ENCODE results near the gene ZNF219. TPM values are rescaled to one million over a fixed set of nuclear protein-coding genes. Genes with fewer than 3 reads are reported as not detected.

ZNF219 gene
- polyA plus RNA-seq, 3 donors, result 0.49 to 7.2 (median 0.68) TPM

- no CpG with 5 or more reads among the region's 4 CpGs for WGBS (ENCODE audit: insufficient coverage)
- peak overlapping the region; percentile 66 to 95 (median 83) for H3K4me3 ChIP-seq (replicated peaks in 1 of 3; ENCODE audit: low read depth in 2 of 3, low read length in 3 of 3)
Measured at GRCh38 chr14:21072031-21072473, 26.4 kb downstream of the ZNF219 start.

More at GRCh38 chr14:21072031-21072473, 26.4 kb downstream of the ZNF219 start:
- H3K36me3 Mint-ChIP-seq, result peaks cover 36 to 40% of the 10 kb centered on the region in 2 donors
- H3K4me2 ChIP-seq (replicated peaks; ENCODE audit: extremely low read depth, low read length, poor library complexity, severe bottlenecking), result peak overlapping the region; percentile 82
- H3K9me3 ChIP-seq (replicated peaks in 1 of 2; ENCODE audit: control insufficient read depth in 1 of 2, insufficient read depth in 1 of 2, low read length in 2 of 2), result no peaks in the 10 kb centered on the region
- H3K36me3 ChIP-seq (replicated peaks in 1 of 2; ENCODE audit: control insufficient read depth in 1 of 2, insufficient read depth in 2 of 2, low read length in 2 of 2), result peaks cover 37 to 45% of the 10 kb centered on the region in 2 donors
- H3K27me3 ChIP-seq (ENCODE audit: control insufficient read depth in 2 of 2, insufficient read depth in 2 of 2, low read length in 2 of 2), result peaks cover 0 to 11% of the 10 kb centered on the region in 2 donors
- H3K27ac Mint-ChIP-seq, result peak overlapping the region; percentile 92 to 99 (median 98)
- intact Hi-C loops (cut with micrococcal nuclease), result no loop called here
- peaks cover 6% of the 10 kb centered on the region for H4K20me1 ChIP-seq (ENCODE audit: insufficient read depth, low read length)
- H3K27ac ChIP-seq (ENCODE audit: low read depth in 1 of 2, low read length in 2 of 2), result peak overlapping the region; percentile 90 to 94
- H3K79me2 ChIP-seq (ENCODE audit: insufficient read depth, low read length), result peaks cover 38% of the 10 kb centered on the region
- peak; percentile 65 to 76 (median 66) for DNase-seq
- no peak for TF ChIP-seq CTCF (IDR thresholded peaks at IDR 0.05)
- H3K4me1 Mint-ChIP-seq, result peaks cover 46% of the 10 kb centered on the region
- H3K4me1 ChIP-seq (ENCODE audit: control insufficient read depth in 1 of 2, insufficient read depth in 2 of 2, low read length in 2 of 2), result peaks cover 40 to 45% of the 10 kb centered on the region in 2 donors
- H3K9ac ChIP-seq (ENCODE audit: insufficient read depth, low read length, poor library complexity, severe bottlenecking), result peak overlapping the region; percentile 86
- H3K9me3 Mint-ChIP-seq, result peaks cover 0 to 3% (median 0%) of the 10 kb centered on the region in 7 donors
- H3K4me3 Mint-ChIP-seq, result peak overlapping the region; percentile 91 to 94
- peaks cover 11 to 14% (median 13%) of the 10 kb centered on the region in 3 donors for H3K27me3 Mint-ChIP-seq (ENCODE audit: low read depth in 3 of 3)
- peak overlapping the region; percentile 82 for H2AFZ ChIP-seq (ENCODE audit: insufficient read depth, low read depth, low read length, poor library complexity, severe bottlenecking)
